SH-SY5Y (cell line): ENCODE data around the gene CDC26.

Source experiments
- GATA2 ChIP-seq: IDR thresholded peaks from 2 replicates; pipeline ENCODE4 v1.6.1; 2011; ENCODE audit warnings: mild to moderate bottlenecking, low read depth, low read length
- GATA3 ChIP-seq: IDR thresholded peaks from 2 replicates; pipeline ENCODE4 v1.6.1; 2011; ENCODE audit warnings: low read depth, mild to moderate bottlenecking, low read length, moderate library complexity

DNA sequence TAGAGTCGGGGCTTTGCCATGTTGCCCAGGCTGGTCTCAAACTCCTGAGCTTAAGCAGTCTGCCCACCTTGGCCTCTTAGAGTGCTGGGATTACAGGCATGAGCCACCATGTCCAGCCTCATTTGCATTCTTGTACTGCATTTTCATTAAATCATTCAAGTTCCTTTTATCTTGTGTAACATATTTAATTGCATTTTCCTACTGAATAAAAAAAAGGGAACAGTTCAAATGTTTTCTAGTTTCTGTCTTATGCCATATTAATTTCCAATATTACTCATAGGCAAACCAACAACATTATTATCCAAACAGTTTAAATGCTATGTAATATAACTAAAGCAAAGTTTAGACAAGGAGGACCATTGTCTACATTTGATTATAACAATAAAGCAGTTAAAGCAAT lies 47.9 kb downstream of the CDC26 start:
- no peak for TF ChIP-seq GATA2
- no peak for TF ChIP-seq GATA3
